GM12878 (cell line): Measurements from ENCODE around the gene CROCC. TPM values are rescaled to one million over a fixed set of nuclear protein-coding genes. Genes with fewer than 3 reads are reported as not detected.
"Not testable (repeated sequence)": the region's sequence is repeated elsewhere in the genome, so short reads cannot be mapped to it uniquely, and the experiment has no call there.

Source experiments
- ATAC-seq: fragments of 200-7000 bp; cut with Tn5 transposase; 3 replicates; pipeline ENCODE4 v1.9.1; 2020; ENCODE audit warnings: mild to moderate bottlenecking, moderate library complexity
- BruUV-seq: library from RNA; stranded (reverse); fragments of 400-500 nt; replicated peaks from 2 replicates; lab custom pipeline; 2021; lab: Mats Ljungman, UMichigan
- CTCF ChIA-PET: fragments of 300-600 bp; sonication (Branson Sonifier 250); formaldehyde crosslinking; extraction: SDS; loops from one replicate; lab custom pipeline; 2021; ENCODE audit warnings: inconsistent platforms; lab: Yijun Ruan, JAX
- POLR2A ChIA-PET: fragments of 350-600 bp; formaldehyde crosslinking; extraction: SDS; loops from one replicate; lab custom pipeline; 2021; ENCODE audit warnings: inconsistent platforms; lab: Charles Lee
- RAD21 ChIA-PET: fragments of 300-600 bp; sonication (Branson Sonifier 250); formaldehyde crosslinking; loops from one replicate; lab custom pipeline; 2023; ENCODE audit warnings: antibody characterized with exemption; ENCODE audit not compliant: unreplicated experiment; lab: Charles Lee
- SMC1A ChIA-PET: fragments of 300-600 bp; sonication (Branson Sonifier 250); formaldehyde crosslinking; loops from one replicate; lab custom pipeline; 2023; ENCODE audit not compliant: unreplicated experiment, uncharacterized antibody; lab: Charles Lee
- DNase-seq: peaks from one replicate; pipeline ENCODE4 v3.0.0-alpha.2; 2011; ENCODE audit warnings: low read depth, low spot score
- FAIRE-seq: peaks from 3 replicates; lab custom pipeline; 2011; peaks lifted over from hg19 to GRCh38; lab: Jason Lieb, UNC
- H2AFZ ChIP-seq: 2 replicates; pipeline ENCODE4 v1.6.0; 2011; ENCODE audit warnings: low read depth, low read length, control low read depth; ENCODE audit not compliant: control insufficient read depth
- H3K27ac ChIP-seq: 2 replicates; pipeline ENCODE4 v1.5.1; 2011; ENCODE audit warnings: control low read depth; ENCODE audit not compliant: control insufficient read depth, insufficient read depth
- H3K27me3 ChIP-seq, 2 experiments: replicated peaks in 1 of 2; 2 replicates each; pipeline versions ENCODE4 v1.6.0 to v1.6.1; 2011; ENCODE audit warnings: low read length in 1 of 2; ENCODE audit not compliant: control insufficient read depth in 2 of 2, insufficient read depth in 2 of 2
- H3K36me3 ChIP-seq, 2 experiments: 2 replicates each; pipeline ENCODE4 v1.5.1; 2011; ENCODE audit warnings: low read length in 1 of 2; ENCODE audit not compliant: control insufficient read depth in 2 of 2, insufficient read depth in 2 of 2
- H3K4me1 ChIP-seq: 2 replicates; pipeline ENCODE4 v1.6.1; 2011; ENCODE audit warnings: mild to moderate bottlenecking, low read length, moderate library complexity, mixed read lengths; ENCODE audit not compliant: control insufficient read depth, insufficient read depth
- H3K4me2 ChIP-seq: 2 replicates; pipeline ENCODE4 v1.6.0; 2011; ENCODE audit warnings: control low read depth; ENCODE audit not compliant: control insufficient read depth, insufficient read depth
- H3K4me3 ChIP-seq: fragments of 200-600 bp; sonication (generic); 2 replicates; pipeline ENCODE4 v1.5.1; 2016
- H3K79me2 ChIP-seq: 2 replicates; pipeline ENCODE4 v1.6.0; 2011; ENCODE audit warnings: low read length; ENCODE audit not compliant: control insufficient read depth, insufficient read depth
- H3K9ac ChIP-seq: 2 replicates; pipeline ENCODE4 v1.8.0; 2011; ENCODE audit warnings: low read length, control low read depth, mixed read lengths; ENCODE audit not compliant: control insufficient read depth, insufficient read depth
- H3K9me3 ChIP-seq: replicated peaks from 3 replicates; pipeline ENCODE4 v1.5.1; 2011; ENCODE audit warnings: mild to moderate bottlenecking, low read length; ENCODE audit not compliant: control insufficient read depth, insufficient read depth
- H4K20me1 ChIP-seq: 2 replicates; pipeline ENCODE4 v1.6.0; 2011; ENCODE audit not compliant: control insufficient read depth, insufficient read depth
- JUND ChIP-seq: IDR thresholded peaks from 2 replicates; pipeline ENCODE4 v1.6.1; 2012; ENCODE audit warnings: low read depth, mild to moderate bottlenecking, low read length, improper control_type of control experiment, moderate library complexity
- MYC ChIP-seq: IDR thresholded peaks from 2 replicates; pipeline ENCODE4 v1.6.1; 2011; ENCODE audit warnings: mild to moderate bottlenecking, low read length, moderate library complexity, inconsistent platforms; ENCODE audit not compliant: insufficient read depth, insufficient replicate concordance, insufficient read length, severe bottlenecking
- SPI1 ChIP-seq: IDR thresholded peaks from 2 replicates; pipeline ENCODE4 v1.6.1; 2011; ENCODE audit warnings: low read depth, mild to moderate bottlenecking, low read length, moderate library complexity, borderline replicate concordance; ENCODE audit not compliant: insufficient read depth
- SRF ChIP-seq, 2 experiments: IDR thresholded peaks; 2 replicates each; pipeline ENCODE4 v1.6.1; 2011; ENCODE audit warnings: low read depth in 2 of 2, low read length in 2 of 2, mild to moderate bottlenecking in 1 of 2, moderate library complexity in 1 of 2
- USF1 ChIP-seq: IDR thresholded peaks from 2 replicates; pipeline ENCODE4 v1.6.1; 2011; ENCODE audit warnings: borderline replicate concordance, low read depth, mild to moderate bottlenecking, moderate library complexity, mixed read lengths, low read length; ENCODE audit not compliant: insufficient read depth; ENCODE audit errors: extremely low read length
- WGBS: methylation state at CpG from one replicate; pipeline ENCODE4 v1.1.6; 2016; ENCODE audit warnings: low lambda C conversion rate; ENCODE audit not compliant: insufficient replicate concordance, insufficient coverage; ENCODE audit errors: missing lambda C conversion rate; 5-methylcytosine and 5-hydroxymethylcytosine counted together
- in situ Hi-C: fragments of 300-500 bp; cut with MboI; formaldehyde crosslinking; loops from 9 replicates; pipeline ENCODE4 v1.14.3; 2018; ENCODE audit warnings: mixed read lengths
- intact Hi-C: fragments of 100-400 bp; cut with micrococcal nuclease; formaldehyde crosslinking; loops from one replicate; pipeline ENCODE4 v1.14.2; 2022; ENCODE audit not compliant: unreplicated experiment
- polyA plus RNA-seq, 11 experiments: library from polyadenylated mRNA; depleted of rRNA in 4 of 11; unstranded in 6 of 11; stranded (reverse) in 5 of 11; fragments of >200 nt; fragmentation: Nextera tagmentation in 4 of 11; fragmentation: Illumina TruSeq in 1 of 11; extraction: Ambion mirVana in 4 of 11; extraction: Trizol in 1 of 11; gene quantifications; 1 replicate in 1 of 11; 2 replicates in 10 of 11; pipeline versions ENCODE4 v1.2.1 to v1.2.3, GENCODE V29; 2011 to 2016; ENCODE audit warnings: inconsistent platforms in 2 of 11, missing spikeins in 2 of 11, low read depth in 1 of 11
- total RNA-seq, 4 experiments: library from RNA; depleted of rRNA in 3 of 4; stranded (reverse); fragments of >200 nt in 3 of 4; fragmentation: Illumina TruSeq in 1 of 4; extraction: Trizol in 1 of 4; gene quantifications; 2 replicates each; pipeline versions ENCODE4 v1.2.1 to v1.2.3, GENCODE V29; 2013 to 2021

The CROCC gene
- total and polyA plus RNA-seq, 10 of the 15 experiments (the other 5 are each of a cell fraction or from before 2014, with no cell fraction given): 0.04 to 5.5 (median 2.3) TPM

DNA sequence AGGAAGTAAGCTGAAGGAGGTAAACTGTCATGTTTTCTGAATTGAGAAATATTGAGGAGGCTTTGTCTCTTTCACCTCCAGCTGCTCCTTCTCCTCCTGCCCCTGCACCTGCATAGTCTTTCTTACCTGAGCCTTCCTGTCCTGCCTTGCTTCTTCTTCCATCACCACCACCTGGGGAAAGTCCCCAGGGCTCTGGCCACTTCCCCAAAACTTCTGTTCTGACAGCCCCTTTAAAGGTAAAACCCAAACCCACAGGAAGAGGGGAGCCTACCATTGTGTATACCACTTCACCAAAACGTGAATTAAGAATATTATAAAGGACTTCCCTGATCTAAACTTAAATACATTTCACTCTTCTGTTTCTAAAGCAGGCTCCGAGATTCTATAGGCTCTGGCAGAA is 20.4 kb upstream of the CROCC start:
- H3K4me3 ChIP-seq, BruUV-seq, CTCF ChIA-PET, FAIRE-seq, intact Hi-C loops, H3K36me3 ChIP-seq, DNase-seq, in situ Hi-C loops, H3K9ac ChIP-seq, H3K27me3 ChIP-seq, H4K20me1 ChIP-seq, H3K9me3 ChIP-seq, H3K4me2 ChIP-seq, SMC1A ChIA-PET, POLR2A ChIA-PET, ATAC-seq, H2AFZ ChIP-seq, H3K79me2 ChIP-seq, H3K27ac ChIP-seq, RAD21 ChIA-PET: not testable (repeated sequence)
- peaks cover 16% of the 10 kb centered on the region for H3K4me1 ChIP-seq
- TF ChIP-seq SRF (IDR thresholded peaks at IDR 0.05; ENCODE audit: low read depth in 2 of 2, low read length in 2 of 2): 0 out of 4 replicates have a peak, but pooled peaks of 1 of the 2 experiments have one; percentile 26
- peak; percentile 25; the same call in 1 of the 2 replicates for TF ChIP-seq SPI1
- WGBS: 19% methylated on average over 2 of the region's 2 CpGs

DNA sequence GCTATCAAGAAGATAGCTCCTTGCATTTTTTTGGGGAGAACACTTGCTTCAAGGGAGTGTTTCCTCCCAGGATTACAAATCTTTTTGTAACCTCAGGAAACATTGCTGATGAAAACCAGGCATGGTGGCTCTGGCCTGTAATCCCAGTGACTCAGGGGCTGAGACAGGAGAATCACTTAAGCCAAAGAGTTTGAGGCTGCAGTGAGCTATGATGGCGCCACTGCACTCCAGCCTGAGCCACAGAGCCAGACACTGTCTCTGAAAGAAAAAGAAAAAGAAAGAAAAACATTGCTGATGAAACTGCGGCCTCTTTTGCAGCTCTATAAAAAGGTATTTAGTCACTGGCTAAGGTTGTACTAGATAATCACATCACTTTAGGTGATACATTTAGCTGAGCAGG is 18.7 kb upstream of the CROCC start:
- ATAC-seq: no peak
- ChIA-PET POLR2A (no interaction called here), CTCF (interaction anchor here (1.1 kb wide), 1 partner anchor 37 kb away, joined by 3 read pairs; no protein-coding TSS in a partner anchor), RAD21 (no interaction called here), SMC1A (no interaction called here)
- in situ Hi-C loops: no loop called here
- BruUV-seq: no TSS peak
- WGBS: 55% methylated on average over 2 of the region's 2 CpGs
- Histone ChIP-seq H3K9me3 (no peaks in the 10 kb centered on the region; the same call in 2 of the 3 replicates), H3K79me2 (no peaks in the 10 kb centered on the region), H3K27ac (no peak overlapping the region), H3K4me1 (peaks cover 10% of the 10 kb centered on the region; the same call in 1 of the 2 replicates), H3K4me3 (no peak overlapping the region), H3K9ac (no peak overlapping the region), H3K4me2 (no peak overlapping the region; the same call in 1 of the 2 replicates), H4K20me1 (no peaks in the 10 kb centered on the region), H3K27me3 (no peaks in the 10 kb centered on the region), H2AFZ (peak overlapping the region; percentile 22; the same call in 1 of the 2 replicates), H3K36me3 (no peaks in the 10 kb centered on the region)
- FAIRE-seq: no peak
- DNase-seq: no peak
- intact Hi-C loops: no loop called here
- TF ChIP-seq MYC (no peak), USF1 (no peak), JUND (no peak)
